Measurements from ENCODE around the gene SYNPR.

Gene SYNPR

DNA sequence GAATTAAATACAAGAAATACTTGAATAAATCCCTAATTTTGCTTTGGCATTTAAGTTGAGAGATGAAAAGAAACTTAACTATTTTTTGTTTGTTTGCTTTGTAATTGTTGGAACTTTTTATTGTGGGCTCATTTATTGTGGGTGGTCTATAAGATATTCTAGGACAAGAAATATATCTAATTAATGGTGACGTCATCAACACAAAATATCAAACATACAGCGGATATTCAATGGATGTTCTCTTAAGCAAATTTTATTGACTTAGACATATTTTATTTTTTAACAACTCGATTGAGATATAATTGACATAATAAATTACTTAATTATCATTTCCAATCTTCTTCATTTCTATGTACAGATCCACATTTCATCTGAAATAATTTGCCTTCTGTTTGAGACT is 30.0 kb downstream of the SYNPR start:
- DNase-seq: no peak

GRCh38 chr3:63309768-63310167 is 31.7 kb downstream of the SYNPR start:
- no peak for DNase-seq

DNA sequence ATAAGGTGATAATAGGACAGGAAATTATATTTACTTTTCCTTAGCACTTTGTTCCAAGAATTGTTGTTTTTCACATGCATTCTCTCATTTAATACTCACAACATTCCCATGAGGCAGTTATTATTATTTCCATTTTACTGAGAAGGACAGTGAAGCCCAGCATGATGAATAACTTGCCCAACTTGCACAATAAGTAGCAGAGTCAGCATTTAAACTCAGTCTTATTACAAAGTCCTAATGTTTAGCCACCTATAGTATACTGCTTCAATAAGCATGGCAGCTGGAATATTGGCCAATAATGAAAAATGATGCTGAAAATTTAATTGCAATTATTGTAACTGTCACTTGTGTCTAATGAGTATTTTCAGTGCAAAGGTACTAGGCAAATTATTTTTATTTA is 45.7 kb downstream of the SYNPR start:
- no peak for DNase-seq

- no peak for DNase-seq
Measured at GRCh38 chr3:63324621-63325020, 46.5 kb downstream of the SYNPR start.

- DNase-seq: no peak
Measured at GRCh38 chr3:63325386-63325785, 47.3 kb downstream of the SYNPR start.

GRCh38 chr3:63328365-63328764 is 50.3 kb downstream of the SYNPR start:
- no peak for DNase-seq

- DNase-seq: no peak
Measured at GRCh38 chr3:63331520-63331919, 53.4 kb downstream of the SYNPR start.

GRCh38 chr3:63333815-63334214 is 55.7 kb downstream of the SYNPR start:
- DNase-seq: peak in 1 of 2 experiments; percentile 0

DNA sequence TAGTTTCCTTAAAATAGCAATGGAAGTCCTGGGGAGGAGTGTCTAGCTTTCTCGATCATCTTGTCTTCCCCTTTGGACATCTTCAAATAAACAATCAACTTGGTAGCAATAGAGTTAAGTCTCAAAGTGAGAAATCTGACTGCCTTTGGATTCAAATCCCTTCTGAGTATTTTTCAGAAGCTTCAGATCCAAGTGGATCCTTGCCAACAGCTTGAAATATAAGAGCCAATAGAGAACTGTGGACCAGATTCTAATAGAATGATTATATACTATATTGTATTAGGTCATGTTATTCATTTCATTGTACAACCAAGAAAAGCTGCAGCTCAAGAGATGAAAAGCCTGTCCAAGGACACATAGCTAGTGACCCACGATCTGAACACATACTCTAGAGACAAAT is 60.2 kb downstream of the SYNPR start:
- DNase-seq: no peak

- peak; percentile 55 to 67 for DNase-seq
Measured at GRCh38 chr3:63343674-63344073, 65.6 kb downstream of the SYNPR start.

- no peak for DNase-seq
Measured at GRCh38 chr3:63344661-63345060, 66.6 kb downstream of the SYNPR start.

GRCh38 chr3:63349583-63350573 is 71.8 kb downstream of the SYNPR start:
- DNase-seq: peak in 1 of 2 experiments; percentile 36

DNA sequence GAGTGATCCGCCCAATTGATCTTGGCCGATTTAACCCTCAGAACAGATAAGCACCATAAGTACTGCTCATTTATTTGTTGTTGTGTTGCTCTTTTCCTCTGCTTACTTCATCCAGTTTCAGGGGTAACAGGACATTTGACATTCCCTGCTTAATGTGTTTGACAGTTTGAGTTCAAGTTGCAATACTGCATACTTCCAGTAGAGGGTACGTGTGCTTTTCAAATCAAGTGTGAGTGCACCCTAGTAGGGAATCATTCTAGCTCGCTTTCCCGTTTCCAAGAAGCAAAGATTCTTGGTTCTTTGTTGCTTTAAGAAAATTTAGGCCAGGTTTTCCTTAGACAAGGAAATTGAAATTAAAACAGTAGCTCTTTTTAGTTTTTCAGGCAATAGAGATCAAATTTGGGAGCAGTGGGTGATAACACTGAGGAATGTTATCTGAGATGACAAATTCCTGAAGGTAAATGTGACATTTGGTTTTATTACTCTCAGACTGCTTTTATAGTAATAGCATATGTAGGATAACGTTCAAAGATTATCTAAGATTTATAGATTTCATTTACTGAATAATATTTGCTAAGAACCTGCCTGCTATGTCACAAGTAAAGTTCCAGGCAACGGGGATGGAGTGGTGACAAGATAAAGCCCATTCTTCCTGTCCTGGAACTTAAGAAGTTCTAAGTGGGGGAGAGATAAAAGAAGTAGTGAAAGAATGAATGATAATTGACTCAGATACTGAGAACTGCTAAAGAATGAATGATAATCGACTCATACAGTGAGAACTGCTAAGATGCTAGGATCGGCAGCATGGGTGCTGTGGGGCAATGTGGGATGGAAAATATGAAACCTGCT is 73.3 kb downstream of the SYNPR start:
- peak in 1 of 2 experiments; percentile 28 for DNase-seq

GRCh38 chr3:63352008-63352279 is 73.8 kb downstream of the SYNPR start:
- DNase-seq: no peak

GRCh38 chr3:63353383-63353782 is 75.3 kb downstream of the SYNPR start:
- DNase-seq: no peak

DNA sequence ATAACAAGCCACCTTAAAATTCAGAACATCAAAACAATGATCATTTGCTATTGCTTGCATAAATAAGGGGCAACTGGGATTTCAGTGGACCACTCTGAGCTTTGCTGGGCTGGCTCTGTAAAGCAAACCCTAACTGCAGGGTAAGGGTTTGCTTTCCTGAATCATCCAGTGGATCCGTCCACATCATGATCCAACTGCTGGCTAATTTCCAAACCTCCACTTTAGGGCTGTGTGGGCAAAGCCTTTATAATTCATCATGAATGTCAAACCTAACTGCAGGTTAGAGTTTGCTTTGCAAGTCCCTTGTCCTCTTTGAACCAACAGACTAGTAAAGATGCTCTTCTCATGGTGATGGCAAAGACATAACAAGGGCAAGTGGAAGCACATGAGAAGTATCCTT is 76.1 kb downstream of the SYNPR start:
- DNase-seq: no peak

DNA sequence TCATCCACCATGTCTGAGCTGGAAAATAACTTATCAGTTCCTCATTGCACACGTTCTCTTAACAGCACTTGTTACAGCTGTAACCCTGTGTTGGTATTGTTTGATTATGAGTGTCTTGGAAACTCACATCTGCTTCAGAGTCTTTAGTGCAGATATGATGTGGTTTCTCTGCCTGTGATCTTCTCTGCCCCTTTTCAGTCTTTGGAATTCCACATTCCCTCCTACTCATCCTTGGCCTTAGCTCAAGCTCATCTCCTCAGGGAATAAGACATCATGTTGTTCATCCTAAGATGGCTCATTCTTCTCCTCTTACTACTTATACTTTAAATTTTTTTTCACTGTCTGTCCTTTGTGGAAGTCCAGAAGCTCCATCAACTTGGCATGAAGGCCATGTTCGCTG is 77.7 kb downstream of the SYNPR start:
- no peak for DNase-seq

DNA sequence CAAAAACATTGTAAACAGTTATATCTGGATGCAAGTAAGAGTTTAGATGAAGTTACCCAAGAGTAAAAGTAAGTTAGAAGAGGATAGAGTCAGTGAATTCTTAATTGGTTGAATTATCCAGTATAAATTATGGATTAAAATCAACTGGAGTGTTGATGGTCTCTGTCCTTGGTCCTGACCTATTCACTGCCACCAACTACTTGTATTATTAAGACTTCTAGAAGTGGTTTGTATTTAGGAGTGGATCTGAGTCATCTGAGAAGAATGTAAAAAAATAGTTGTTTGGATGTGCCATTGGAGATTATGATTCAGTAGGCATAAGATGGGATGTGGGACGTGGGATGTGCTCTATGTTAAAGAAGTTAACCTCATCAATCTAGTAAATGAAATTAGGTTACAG is 86.4 kb downstream of the SYNPR start:
- no peak for DNase-seq

- no peak for DNase-seq
Measured at GRCh38 chr3:63364910-63365309, 86.8 kb downstream of the SYNPR start.

- no peak for DNase-seq
Measured at GRCh38 chr3:63365671-63366070, 87.6 kb downstream of the SYNPR start.

- no peak for DNase-seq
Measured at GRCh38 chr3:63370094-63370493, 92.0 kb downstream of the SYNPR start.

DNA sequence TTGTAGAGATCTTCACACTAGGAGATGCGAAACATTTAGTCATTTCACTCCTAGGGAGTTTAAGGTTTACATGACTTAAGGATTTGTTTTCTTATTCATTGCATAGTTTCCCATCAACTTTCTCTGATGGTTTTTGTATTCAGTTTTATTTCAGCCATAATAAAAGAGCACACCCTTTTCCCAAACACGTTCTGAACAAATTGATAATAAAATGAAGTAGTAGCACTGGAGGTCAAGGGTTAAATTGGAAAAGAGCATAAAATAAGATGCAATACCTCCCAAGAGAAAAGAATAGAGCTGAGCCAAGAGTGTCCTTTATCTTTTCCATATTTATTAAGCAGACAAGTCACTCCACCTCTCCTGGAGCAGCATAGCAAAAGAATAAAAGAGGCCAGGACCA is 104.9 kb downstream of the SYNPR start:
- no peak for DNase-seq

DNA sequence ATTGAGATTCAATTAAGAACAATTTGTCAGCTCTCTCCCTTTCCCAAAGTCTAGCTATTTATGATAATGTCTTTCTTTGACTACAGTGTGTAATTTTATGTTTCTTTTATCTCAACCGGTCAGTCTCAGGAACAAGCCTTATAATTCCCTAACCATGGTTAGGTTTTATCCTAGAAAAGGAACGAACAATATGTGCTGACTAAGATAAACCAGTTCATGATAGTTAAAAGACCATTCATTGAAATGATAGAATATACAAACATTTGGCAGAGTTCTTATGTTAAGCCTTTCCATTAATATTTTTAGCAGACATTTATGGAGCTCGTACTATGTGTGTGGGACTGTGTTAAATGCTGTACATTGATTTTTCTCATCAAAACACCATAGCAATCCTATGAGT is 106.3 kb downstream of the SYNPR start:
- DNase-seq: no peak

GRCh38 chr3:63385629-63386028 is 107.5 kb downstream of the SYNPR start:
- no peak for DNase-seq

Data from NCI-H1930 (cell line).